Left renal cortex interstitium (tissue), 4 donors: ENCODE measurements around the gene CSN1S1. TPM values are rescaled to one million over a fixed set of nuclear protein-coding genes. Genes with fewer than 3 reads are reported as not detected.
"Not testable (repeated sequence)": the region's sequence is repeated elsewhere in the genome, so short reads cannot be mapped to it uniquely, and the experiment has no call there.

Experiments used
- DNase-seq, 4 donors: peaks; one replicate each; pipeline ENCODE4 v3.0.0-alpha.2; 2013; ENCODE audit warnings: low read depth in 4 of 4, low spot score in 2 of 4, missing footprints in 1 of 4
- polyA plus RNA-seq, 4 donors: library from polyadenylated mRNA; unstranded; fragments of 120-200 nt; gene quantifications; one replicate each; pipeline ENCODE4 v1.2.1, GENCODE V29; 2013; ENCODE audit not compliant: insufficient read length in 4 of 4

The CSN1S1 gene
- not detected for polyA plus RNA-seq

- no peak for DNase-seq
Measured at GRCh38 chr4:69930768-69931167, at the start of gene CSN1S1. Gene CSN1S1, plus strand, starts transcription at chr4:69931068. Its CDS starts 1,488 bp downstream, at chr4:69932556.

- DNase-seq: no peak
Measured at GRCh38 chr4:69881173-69881773, 49.6 kb upstream of the CSN1S1 start.

- no peak for DNase-seq
Measured at GRCh38 chr4:69882150-69882549, 48.7 kb upstream of the CSN1S1 start.

- DNase-seq: no peak
Measured at GRCh38 chr4:69888336-69888735, 42.5 kb upstream of the CSN1S1 start.

GRCh38 chr4:69894186-69894585, 36.7 kb upstream of the CSN1S1 start:
- DNase-seq: no peak

- no peak for DNase-seq
Measured at GRCh38 chr4:69894721-69895120, 36.1 kb upstream of the CSN1S1 start.

- DNase-seq: no peak
Measured at GRCh38 chr4:69896530-69897116, 34.2 kb upstream of the CSN1S1 start.

- no peak for DNase-seq
Measured at GRCh38 chr4:69907151-69907550, 23.7 kb upstream of the CSN1S1 start.

- no peak for DNase-seq
Measured at GRCh38 chr4:69909195-69909594, 21.7 kb upstream of the CSN1S1 start.

GRCh38 chr4:69910016-69910782, 20.7 kb upstream of the CSN1S1 start:
- DNase-seq: no peak

- DNase-seq: no peak
Measured at GRCh38 chr4:69920874-69921273, 10.0 kb upstream of the CSN1S1 start.

- DNase-seq: not testable (repeated sequence)
Measured at GRCh38 chr4:69923782-69924410, 7.0 kb upstream of the CSN1S1 start.

- no peak for DNase-seq
Measured at GRCh38 chr4:69934150-69934549, 3.3 kb downstream of the CSN1S1 start.

GRCh38 chr4:69936566-69936965, 5.7 kb downstream of the CSN1S1 start:
- DNase-seq: no peak

- DNase-seq: no peak
Measured at GRCh38 chr4:69951602-69952001, 20.7 kb downstream of the CSN1S1 start.

- DNase-seq: no peak
Measured at GRCh38 chr4:69957209-69957608, 26.3 kb downstream of the CSN1S1 start.

GRCh38 chr4:69965628-69966027, 34.8 kb downstream of the CSN1S1 start, which contains the start of gene CSN2:
Gene CSN2, minus strand, starts transcription at chr4:69965728. Its CDS starts 4,733 bp downstream, at chr4:69960995.
- no peak for DNase-seq

GRCh38 chr4:69970071-69970470, 39.2 kb downstream of the CSN1S1 start:
- DNase-seq: no peak

- DNase-seq: no peak
Measured at GRCh38 chr4:69974631-69975030, 43.8 kb downstream of the CSN1S1 start.

- DNase-seq: no peak
Measured at GRCh38 chr4:69977582-69977981, 46.7 kb downstream of the CSN1S1 start.

- DNase-seq: peak in 2 of 4 donors; percentile 13 to 24
Measured at GRCh38 chr4:69984030-69984443, 53.2 kb downstream of the CSN1S1 start.
